Stimulated activated CD8-positive, alpha-beta memory T cell treated with anti-CD3 and anti-CD28 coated beads, Interleukin-4, amount 100 ng/mL, for 4 hours (primary cell): ENCODE results near the gene RAMAC.
A peak's percentile ranks its signal among the peaks of the same experiment; 100 is the strongest.
"Not testable (repeated sequence)": the region's sequence is repeated elsewhere in the genome, so short reads cannot be mapped to it uniquely, and the experiment has no call there.

ENCODE experiments used
- DNase-seq, 2 donors: peaks; one replicate each; pipeline ENCODE4 v3.0.0-alpha.2; 2020; ENCODE audit warnings: low read depth in 2 of 2, low spot score in 1 of 2

Gene RAMAC

GRCh38 chr15:82966671-82967071 is 19.3 kb upstream of the RAMAC start:
- no peak for DNase-seq

GRCh38 chr15:82968066-82968465 is 17.9 kb upstream of the RAMAC start:
- DNase-seq: no peak

DNA sequence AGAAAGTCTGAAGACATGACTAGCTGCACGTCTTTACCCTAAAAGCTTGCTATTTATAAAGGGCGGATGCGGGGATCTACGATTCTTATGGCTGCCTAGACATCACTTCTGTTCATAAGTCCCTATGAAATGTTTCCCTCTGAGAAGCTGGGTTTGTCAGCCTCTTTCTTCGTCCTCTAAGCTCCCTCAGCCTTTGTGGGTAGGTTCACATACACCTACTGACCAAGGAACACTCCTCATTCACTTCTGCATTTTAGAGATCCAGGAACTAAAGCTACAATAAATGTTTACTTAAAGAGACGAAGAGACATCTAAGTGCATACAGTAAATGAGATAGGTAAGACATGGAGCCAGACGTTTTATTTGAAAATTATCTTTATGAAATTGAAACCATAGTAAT is 16.7 kb upstream of the RAMAC start:
- no peak for DNase-seq

DNA sequence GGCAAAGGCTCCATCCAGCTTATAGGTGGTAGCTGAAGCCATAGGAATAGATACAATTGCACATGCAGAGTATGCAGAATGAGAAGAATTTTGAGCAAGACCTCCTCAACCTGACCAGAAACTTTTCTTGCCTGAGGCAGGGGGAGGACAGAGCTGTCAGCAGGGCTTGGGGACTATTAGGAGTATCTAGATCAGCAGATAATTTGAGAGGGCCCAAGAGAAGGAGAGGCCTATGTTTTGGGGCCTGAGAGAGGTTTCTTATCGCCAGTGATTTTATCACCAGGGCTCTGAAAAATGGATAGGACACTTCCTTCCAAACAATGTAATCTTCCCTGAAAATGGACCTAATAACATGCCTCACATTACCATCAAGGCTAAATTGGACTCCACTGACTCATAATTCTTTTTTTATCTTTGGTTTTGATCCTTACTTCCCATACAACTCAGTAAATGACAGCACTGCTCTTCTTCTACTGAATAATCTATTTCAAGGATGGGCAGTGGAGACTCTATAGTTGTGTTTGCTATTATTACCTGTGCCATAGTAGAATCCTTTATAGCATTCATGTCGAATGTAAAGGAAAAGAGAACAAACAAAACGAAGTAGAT is 15.8 kb upstream of the RAMAC start:
- DNase-seq: no peak

DNA sequence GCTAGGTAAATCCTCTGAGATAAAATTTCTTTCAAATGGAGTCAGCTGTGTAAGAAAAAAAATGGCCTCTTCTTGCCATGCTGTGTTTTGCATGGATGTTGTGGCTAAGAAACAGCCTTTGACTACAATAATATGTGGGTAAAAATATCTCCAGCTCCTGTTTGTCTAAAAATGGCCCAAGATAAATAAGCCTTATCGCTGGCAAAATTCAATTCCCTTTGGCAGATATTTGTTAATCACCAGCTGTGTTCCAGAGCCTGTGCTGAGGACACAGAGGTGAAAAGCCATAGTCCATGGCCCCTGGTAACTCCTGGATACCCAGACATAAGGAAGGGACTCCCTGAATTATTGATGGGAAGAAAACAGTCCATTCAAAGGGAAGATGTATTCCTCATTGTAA is 15.3 kb upstream of the RAMAC start:
- DNase-seq: no peak

GRCh38 chr15:82971218-82971984 is 14.6 kb upstream of the RAMAC start:
- no peak for DNase-seq

DNA sequence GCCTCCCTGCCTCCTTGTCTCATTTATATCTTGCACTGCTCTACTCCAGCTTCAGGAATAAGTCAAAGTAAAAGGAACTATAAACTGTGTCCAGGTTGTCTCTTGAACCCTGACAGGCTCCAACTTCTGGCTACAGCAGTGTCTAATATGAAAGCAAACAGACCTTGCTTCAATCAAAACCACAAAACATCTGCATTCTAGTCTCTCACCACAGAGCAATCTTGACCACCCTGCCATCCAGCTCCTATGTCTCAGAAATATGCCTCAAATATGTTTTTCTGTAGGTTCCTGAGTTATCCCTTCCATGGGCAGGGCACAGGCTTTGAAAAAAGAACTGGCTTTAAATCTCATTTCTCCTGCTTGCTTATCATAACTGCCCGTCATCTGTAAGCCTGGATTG is 13.0 kb upstream of the RAMAC start:
- DNase-seq: no peak

DNA sequence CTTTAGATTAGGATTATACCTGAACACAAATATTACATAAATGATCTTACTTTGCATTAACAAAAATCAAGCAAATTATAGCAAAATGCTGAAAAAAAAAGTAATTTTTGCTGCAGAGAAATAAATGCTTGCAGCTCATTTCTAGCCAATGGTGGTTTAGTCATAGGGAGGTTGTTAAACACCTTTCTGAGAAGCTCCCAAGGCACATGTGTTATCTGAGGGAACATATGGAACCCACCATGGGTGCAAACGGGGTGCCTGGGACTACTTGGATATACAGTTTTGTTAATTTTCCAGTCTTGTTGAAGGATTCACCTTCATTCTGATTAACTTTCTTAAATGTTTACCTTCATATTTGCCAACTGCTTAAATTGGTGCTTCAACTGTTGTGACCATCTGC is 8.9 kb upstream of the RAMAC start:
- DNase-seq: no peak

DNA sequence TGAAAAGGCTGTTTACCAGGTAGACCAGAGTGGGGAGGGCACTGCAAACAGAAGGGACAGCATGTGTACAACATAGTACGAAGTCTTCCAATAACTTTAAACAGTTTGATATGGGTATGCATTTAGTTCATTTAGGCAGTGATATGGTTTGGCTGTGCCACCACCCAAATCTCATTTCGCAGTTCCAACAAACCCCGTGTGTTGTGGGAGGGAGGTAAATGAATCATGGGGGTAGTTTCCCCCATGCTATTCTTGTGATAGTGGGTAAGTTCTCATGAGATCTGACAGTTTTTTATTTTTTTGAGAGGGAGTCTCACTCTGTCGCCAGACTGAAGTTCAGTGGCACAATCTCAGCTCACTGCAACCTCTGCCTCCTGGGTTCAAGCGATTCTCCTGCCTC is 7.6 kb upstream of the RAMAC start:
- DNase-seq: no peak

GRCh38 chr15:82979726-82980125 is 6.3 kb upstream of the RAMAC start:
- no peak for DNase-seq

DNA sequence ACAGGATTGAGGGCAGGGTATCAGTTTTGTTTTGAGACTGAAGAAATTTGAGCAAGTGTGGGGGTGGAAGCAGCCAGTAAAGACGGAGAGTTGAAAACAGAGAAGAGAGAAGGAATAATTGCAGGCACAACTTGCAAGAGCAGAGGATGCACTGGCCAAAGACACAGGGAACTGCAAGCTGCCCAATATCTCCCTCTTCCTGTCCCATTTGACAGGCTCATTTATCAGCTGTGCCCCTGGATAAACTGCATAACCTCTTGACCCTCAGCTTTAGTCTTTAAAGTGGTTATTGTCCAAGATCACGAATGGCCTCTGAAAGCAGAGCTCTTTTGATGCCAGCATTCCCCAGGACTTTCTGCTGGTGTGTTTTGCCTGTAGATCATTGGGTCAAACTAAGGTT is 5.0 kb upstream of the RAMAC start:
- DNase-seq: no peak

DNA sequence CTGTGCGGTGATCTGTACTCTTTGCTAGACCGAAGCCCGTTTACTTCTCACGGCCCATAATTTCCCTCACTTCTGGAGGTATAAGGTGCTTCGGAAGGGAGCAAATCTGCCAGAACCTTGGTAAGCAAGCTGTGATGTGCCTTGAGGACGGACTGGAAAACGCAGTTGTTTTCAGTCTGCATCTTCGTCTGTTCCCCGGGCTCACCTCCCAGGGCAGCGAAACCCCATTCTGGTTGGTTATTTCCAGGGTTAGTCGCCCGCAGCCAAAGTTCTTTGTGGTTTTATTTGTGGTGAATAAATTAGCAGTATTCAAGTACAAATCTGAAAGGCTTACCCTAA is 401 bp downstream of the RAMAC start:
- DNase-seq: no peak

DNA sequence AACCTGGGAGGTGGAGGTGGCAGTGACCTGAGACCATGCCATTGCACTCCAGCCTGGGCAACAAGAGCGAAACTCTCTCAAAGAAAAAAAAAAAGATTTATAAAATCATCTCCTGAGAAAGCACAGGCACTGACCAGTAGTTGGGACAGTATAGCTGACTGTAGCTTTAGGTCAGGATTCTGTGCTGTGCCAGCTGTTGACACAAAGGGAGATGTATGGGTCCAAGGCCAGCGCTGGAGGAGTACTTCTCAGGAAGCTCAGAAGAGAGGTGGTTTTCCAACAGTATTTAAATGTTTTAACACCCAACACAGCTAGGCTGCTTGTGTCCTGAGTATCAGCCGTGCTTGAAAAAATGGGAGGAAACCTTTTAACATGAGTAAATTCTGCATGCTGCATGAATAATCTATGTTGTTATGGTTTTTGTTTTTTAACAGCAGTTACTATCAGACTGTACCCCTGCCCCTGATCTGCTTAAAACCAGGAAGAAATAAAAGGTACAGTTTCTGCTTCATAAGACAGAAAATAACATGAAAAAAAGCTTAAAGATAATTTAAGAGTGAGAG is 6.5 kb downstream of the RAMAC start:
- no peak for DNase-seq

DNA sequence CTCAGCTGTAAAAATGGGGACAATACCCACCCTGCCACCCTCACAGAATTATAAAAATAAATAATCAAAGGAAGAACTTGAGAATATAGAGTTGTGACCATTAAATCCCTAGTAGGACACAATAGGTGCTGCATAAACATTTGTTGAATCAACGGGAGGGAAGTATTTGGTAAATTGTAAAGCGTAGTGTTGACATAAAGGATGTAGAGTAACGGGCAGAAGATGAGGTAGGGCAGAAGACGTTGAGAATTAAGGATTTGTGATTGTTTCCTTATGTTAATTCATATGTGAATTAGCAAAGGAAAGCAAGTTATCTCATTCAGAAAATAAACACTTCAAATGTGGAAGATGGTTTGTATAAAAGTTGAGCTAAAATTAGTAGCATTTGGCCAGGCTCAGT is 7.1 kb downstream of the RAMAC start:
- DNase-seq: no peak

- DNase-seq: no peak
Measured at GRCh38 chr15:82995076-82995475, 9.1 kb downstream of the RAMAC start.

- no peak for DNase-seq
Measured at GRCh38 chr15:82995938-82996337, 9.9 kb downstream of the RAMAC start.

DNA sequence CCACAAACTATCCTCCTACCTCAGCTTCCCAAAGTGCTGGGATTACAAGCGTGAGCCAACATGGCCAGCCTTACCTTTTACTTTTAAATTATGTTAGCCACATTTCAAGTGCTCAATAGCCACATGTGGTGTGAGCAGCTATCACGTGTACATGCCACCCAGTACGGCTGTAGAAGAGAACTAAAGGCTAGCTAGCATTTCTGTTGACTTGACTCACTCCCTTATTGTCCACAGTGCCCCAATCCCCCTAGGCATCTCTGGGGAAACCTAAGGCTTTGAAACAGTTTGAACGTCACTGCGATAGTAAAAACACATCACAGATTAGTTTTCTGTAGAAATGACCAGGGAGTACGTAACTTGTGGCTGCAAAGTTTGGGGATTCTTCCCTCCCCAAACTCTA is 13.4 kb downstream of the RAMAC start:
- DNase-seq: no peak

DNA sequence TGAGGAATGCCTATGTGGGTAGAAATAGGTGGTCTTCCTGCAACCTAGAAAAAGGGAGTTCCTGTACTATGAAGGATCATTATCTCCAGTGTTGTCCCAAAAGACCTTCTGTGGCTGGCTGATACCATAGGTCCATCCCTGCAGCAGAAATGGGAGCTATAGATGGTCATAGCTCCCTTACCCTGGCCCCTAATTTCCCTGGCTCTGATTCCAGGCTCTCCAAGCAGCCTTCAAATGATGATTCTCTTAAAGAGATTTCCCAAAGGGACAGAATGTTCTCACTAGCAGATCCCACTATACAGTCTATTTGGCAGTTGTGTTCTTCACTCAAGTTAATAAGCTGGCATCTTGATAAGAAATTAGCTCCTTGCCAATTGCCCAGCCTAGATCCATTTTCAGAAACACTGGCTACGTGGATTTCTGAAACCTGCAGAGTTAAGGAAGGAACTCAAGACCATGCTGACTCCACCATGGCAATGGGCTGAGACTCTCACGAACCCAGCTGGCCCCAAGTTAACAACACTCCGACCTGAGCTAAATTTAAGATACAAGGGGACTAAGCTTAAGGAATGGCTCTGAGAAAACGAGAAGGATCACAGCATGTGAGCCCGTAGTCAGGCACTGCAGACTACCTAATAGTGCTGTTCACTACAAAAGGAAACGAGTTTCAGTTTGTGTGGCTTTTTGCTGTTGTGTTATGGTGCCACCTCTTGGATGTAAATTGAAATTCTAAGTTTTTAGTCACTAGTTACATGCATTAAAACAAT is 14.1 kb downstream of the RAMAC start:
- no peak for DNase-seq

- not testable (repeated sequence) for DNase-seq
Measured at GRCh38 chr15:83000672-83001031, 14.6 kb downstream of the RAMAC start.

DNA sequence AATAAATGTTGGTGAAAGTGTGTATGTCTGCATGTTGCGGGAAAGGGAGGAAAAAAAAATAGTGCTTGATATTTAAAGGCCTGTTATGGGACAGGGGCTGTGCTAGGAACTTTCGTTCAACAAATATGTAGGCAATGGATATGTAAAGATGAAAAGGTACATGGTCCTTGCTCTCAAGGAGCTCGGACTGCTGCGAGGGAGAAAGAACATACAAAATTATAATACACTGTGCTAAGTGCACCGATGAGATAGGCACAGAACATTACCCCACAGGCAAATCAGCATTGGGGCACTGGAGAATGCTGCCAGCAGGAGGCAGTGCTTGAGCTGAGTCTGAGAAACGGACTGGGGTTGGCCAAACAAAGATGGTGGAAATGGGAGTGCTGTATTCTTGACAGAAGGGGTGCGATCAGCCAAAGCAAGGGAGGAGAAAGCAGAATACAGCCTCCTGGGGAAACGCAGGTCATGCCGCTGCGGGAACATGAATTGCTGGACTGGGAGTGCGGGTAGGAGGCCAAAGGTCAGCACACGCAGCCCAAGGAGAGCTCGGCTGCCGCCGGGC is 24.8 kb downstream of the RAMAC start:
- DNase-seq: peak; percentile 52 to 53

- DNase-seq: peak; percentile 59 to 77
Measured at GRCh38 chr15:83011271-83012075, 25.5 kb downstream of the RAMAC start, which contains the start of gene C15orf40. TSS of gene C15orf40 (minus strand) at chr15:83011639. CDS start at chr15:83011607, 32 bp downstream.
